NCI-H2029 (cell line): ENCODE results near the gene OR6N2.

Experiments used
- DNase-seq: peaks from one replicate; lab custom pipeline; 2025; lab: John Stamatoyannopoulos, UW

OR6N2 gene

GRCh38 chr1:158754420-158754819 lies 26.6 kb downstream of the OR6N2 start, which contains the start of gene OR6K6:
TSS of gene OR6K6 (plus strand) at chr1:158754720. CDS start at chr1:158754888, 168 bp downstream.
- no peak for DNase-seq

- DNase-seq, result no peak
Measured at GRCh38 chr1:158752155-158752712, 28.8 kb downstream of the OR6N2 start.

GRCh38 chr1:158735848-158736247 lies 45.2 kb downstream of the OR6N2 start:
- DNase-seq, result no peak

GRCh38 chr1:158732524-158732923 lies 48.5 kb downstream of the OR6N2 start:
- DNase-seq, result no peak

- no peak for DNase-seq
Measured at GRCh38 chr1:158731707-158732106, 49.3 kb downstream of the OR6N2 start.

- DNase-seq, result no peak
Measured at GRCh38 chr1:158730453-158730852, 50.6 kb downstream of the OR6N2 start.

GRCh38 chr1:158728510-158729225 lies 52.3 kb downstream of the OR6N2 start:
- DNase-seq, result no peak

GRCh38 chr1:158724442-158724841 lies 56.6 kb downstream of the OR6N2 start:
- DNase-seq, result no peak
